Fibroblast of lung (primary cell): ENCODE data around the gene PPL.

ENCODE experiments used
- CTCF ChIP-seq, 2 donors: IDR thresholded peaks in 1 of 2; conservative IDR thresholded peaks in 1 of 2; 1 replicate in 1 of 2; 2 replicates in 1 of 2; pipeline ENCODE4 v1.5.1; 2011 to 2012; ENCODE audit warnings: low read length in 2 of 2, control low read depth in 1 of 2, inconsistent platforms in 1 of 2, low read depth in 1 of 2, mild to moderate bottlenecking in 1 of 2
- EZH2 ChIP-seq: IDR thresholded peaks from 2 replicates; pipeline ENCODE4 v1.5.1; 2012; ENCODE audit warnings: low read length, control low read depth, mild to moderate bottlenecking; ENCODE audit errors: missing control alignments

- no peak for TF ChIP-seq CTCF (conservative IDR thresholded peaks at IDR 0.05 in 1 of 2, IDR thresholded peaks at IDR 0.05 in 1 of 2; ENCODE audit: low read depth in 1 of 2, low read length in 2 of 2)
- no peak for TF ChIP-seq EZH2
These were observed 50.8 kb downstream of the PPL start for GRCh38 chr16:4886151-4886550.
